GM12878 (cell line): ENCODE results near the gene WWC2. TPM values are rescaled to one million over a fixed set of nuclear protein-coding genes. Genes with fewer than 3 reads are reported as not detected.
"Not testable (repeated sequence)": the region's sequence is repeated elsewhere in the genome, so short reads cannot be mapped to it uniquely, and the experiment has no call there.

Experiments
- ATAC-seq: fragments of 200-7000 bp; cut with Tn5 transposase; 3 replicates; pipeline ENCODE4 v1.9.1; 2020; ENCODE audit warnings: mild to moderate bottlenecking, moderate library complexity
- BruUV-seq: library from RNA; stranded (reverse); fragments of 400-500 nt; replicated peaks from 2 replicates; lab custom pipeline; 2021; lab: Mats Ljungman, UMichigan
- CTCF ChIA-PET: fragments of 300-600 bp; sonication (Branson Sonifier 250); formaldehyde crosslinking; extraction: SDS; loops from one replicate; lab custom pipeline; 2021; ENCODE audit warnings: inconsistent platforms; lab: Yijun Ruan, JAX
- POLR2A ChIA-PET: fragments of 350-600 bp; formaldehyde crosslinking; extraction: SDS; loops from one replicate; lab custom pipeline; 2021; ENCODE audit warnings: inconsistent platforms; lab: Charles Lee
- RAD21 ChIA-PET: fragments of 300-600 bp; sonication (Branson Sonifier 250); formaldehyde crosslinking; loops from one replicate; lab custom pipeline; 2023; ENCODE audit warnings: antibody characterized with exemption; ENCODE audit not compliant: unreplicated experiment; lab: Charles Lee
- SMC1A ChIA-PET: fragments of 300-600 bp; sonication (Branson Sonifier 250); formaldehyde crosslinking; loops from one replicate; lab custom pipeline; 2023; ENCODE audit not compliant: unreplicated experiment, uncharacterized antibody; lab: Charles Lee
- DNase-seq: peaks from one replicate; pipeline ENCODE4 v3.0.0-alpha.2; 2011; ENCODE audit warnings: low read depth, low spot score
- FAIRE-seq: peaks from 3 replicates; lab custom pipeline; 2011; peaks lifted over from hg19 to GRCh38; lab: Jason Lieb, UNC
- H2AFZ ChIP-seq: 2 replicates; pipeline ENCODE4 v1.6.0; 2011; ENCODE audit warnings: low read depth, low read length, control low read depth; ENCODE audit not compliant: control insufficient read depth
- H3K27ac ChIP-seq: 2 replicates; pipeline ENCODE4 v1.5.1; 2011; ENCODE audit warnings: control low read depth; ENCODE audit not compliant: control insufficient read depth, insufficient read depth
- H3K27me3 ChIP-seq, 2 experiments: replicated peaks in 1 of 2; 2 replicates each; pipeline versions ENCODE4 v1.6.0 to v1.6.1; 2011; ENCODE audit warnings: low read length in 1 of 2; ENCODE audit not compliant: control insufficient read depth in 2 of 2, insufficient read depth in 2 of 2
- H3K36me3 ChIP-seq, 2 experiments: 2 replicates each; pipeline ENCODE4 v1.5.1; 2011; ENCODE audit warnings: low read length in 1 of 2; ENCODE audit not compliant: control insufficient read depth in 2 of 2, insufficient read depth in 2 of 2
- H3K4me1 ChIP-seq: 2 replicates; pipeline ENCODE4 v1.6.1; 2011; ENCODE audit warnings: mild to moderate bottlenecking, low read length, moderate library complexity, mixed read lengths; ENCODE audit not compliant: control insufficient read depth, insufficient read depth
- H3K4me2 ChIP-seq: 2 replicates; pipeline ENCODE4 v1.6.0; 2011; ENCODE audit warnings: control low read depth; ENCODE audit not compliant: control insufficient read depth, insufficient read depth
- H3K4me3 ChIP-seq: fragments of 200-600 bp; sonication (generic); 2 replicates; pipeline ENCODE4 v1.5.1; 2016
- H3K79me2 ChIP-seq: 2 replicates; pipeline ENCODE4 v1.6.0; 2011; ENCODE audit warnings: low read length; ENCODE audit not compliant: control insufficient read depth, insufficient read depth
- H3K9ac ChIP-seq: 2 replicates; pipeline ENCODE4 v1.8.0; 2011; ENCODE audit warnings: low read length, control low read depth, mixed read lengths; ENCODE audit not compliant: control insufficient read depth, insufficient read depth
- H3K9me3 ChIP-seq: replicated peaks from 3 replicates; pipeline ENCODE4 v1.5.1; 2011; ENCODE audit warnings: mild to moderate bottlenecking, low read length; ENCODE audit not compliant: control insufficient read depth, insufficient read depth
- H4K20me1 ChIP-seq: 2 replicates; pipeline ENCODE4 v1.6.0; 2011; ENCODE audit not compliant: control insufficient read depth, insufficient read depth
- CEBPB ChIP-seq, 2 experiments: fragments of 150-350 bp in 1 of 2; IDR thresholded peaks; 2 replicates each; pipeline ENCODE4 v1.6.1; 2012 to 2014; ENCODE audit warnings: low read depth in 2 of 2, low read length in 2 of 2, borderline replicate concordance in 1 of 2, inconsistent platforms in 1 of 2
- HDGF ChIP-seq: fragments of 450-650 bp; IDR thresholded peaks from 2 replicates; pipeline ENCODE4 v1.6.1; 2016; ENCODE audit warnings: antibody characterized with exemption
- KDM1A ChIP-seq: fragments of 200-600 bp; sonication (generic); IDR thresholded peaks from 2 replicates; pipeline ENCODE4 v1.6.1; 2016; ENCODE audit warnings: borderline replicate concordance
- KLF5 ChIP-seq: fragments of 450-650 bp; IDR thresholded peaks from 2 replicates; pipeline ENCODE4 v1.6.1; 2014; ENCODE audit warnings: mild to moderate bottlenecking; ENCODE audit not compliant: partially characterized antibody
- SREBF1 ChIP-seq: IDR thresholded peaks from 2 replicates; pipeline ENCODE4 v1.6.1; 2012; ENCODE audit warnings: mild to moderate bottlenecking, low read length
- STAT3 ChIP-seq: IDR thresholded peaks from 2 replicates; pipeline ENCODE4 v1.6.1; 2011; ENCODE audit warnings: low read depth, low read length, improper control_type of control experiment
- WRNIP1 ChIP-seq: IDR thresholded peaks from 2 replicates; pipeline ENCODE4 v1.6.1; 2011; ENCODE audit warnings: low read depth, low read length, improper control_type of control experiment, borderline replicate concordance
- WGBS: methylation state at CpG from one replicate; pipeline ENCODE4 v1.1.6; 2016; ENCODE audit warnings: low lambda C conversion rate; ENCODE audit not compliant: insufficient replicate concordance, insufficient coverage; ENCODE audit errors: missing lambda C conversion rate; 5-methylcytosine and 5-hydroxymethylcytosine counted together
- in situ Hi-C: fragments of 300-500 bp; cut with MboI; formaldehyde crosslinking; loops from 9 replicates; pipeline ENCODE4 v1.14.3; 2018; ENCODE audit warnings: mixed read lengths
- intact Hi-C: fragments of 100-400 bp; cut with micrococcal nuclease; formaldehyde crosslinking; loops from one replicate; pipeline ENCODE4 v1.14.2; 2022; ENCODE audit not compliant: unreplicated experiment
- polyA plus RNA-seq, 11 experiments: library from polyadenylated mRNA; depleted of rRNA in 4 of 11; unstranded in 6 of 11; stranded (reverse) in 5 of 11; fragments of >200 nt; fragmentation: Nextera tagmentation in 4 of 11; fragmentation: Illumina TruSeq in 1 of 11; extraction: Ambion mirVana in 4 of 11; extraction: Trizol in 1 of 11; gene quantifications; 1 replicate in 1 of 11; 2 replicates in 10 of 11; pipeline versions ENCODE4 v1.2.1 to v1.2.3, GENCODE V29; 2011 to 2016; ENCODE audit warnings: inconsistent platforms in 2 of 11, missing spikeins in 2 of 11, low read depth in 1 of 11
- total RNA-seq, 4 experiments: library from RNA; depleted of rRNA in 3 of 4; stranded (reverse); fragments of >200 nt in 3 of 4; fragmentation: Illumina TruSeq in 1 of 4; extraction: Trizol in 1 of 4; gene quantifications; 2 replicates each; pipeline versions ENCODE4 v1.2.1 to v1.2.3, GENCODE V29; 2013 to 2021
- TF ChIP-seq, protein P1 (sequence below): IDR thresholded peaks from 2 replicates; pipeline ENCODE4 v1.6.1; 2011; ENCODE audit warnings: low read depth, mild to moderate bottlenecking, low read length, moderate library complexity, borderline replicate concordance; ENCODE audit errors: extremely low read depth
- TF ChIP-seq, protein P2 (sequence below): fragments of 150-350 bp; IDR thresholded peaks from 2 replicates; pipeline ENCODE4 v1.6.1; 2014; ENCODE audit warnings: mild to moderate bottlenecking, low read depth, low read length
- TF ChIP-seq, protein P3 (sequence below): fragments of 450-650 bp; IDR thresholded peaks from 2 replicates; pipeline ENCODE4 v1.6.1; 2018; ENCODE audit warnings: borderline replicate concordance, mild to moderate bottlenecking; ENCODE audit not compliant: partially characterized antibody

WWC2 gene
- total and polyA plus RNA-seq, 10 of the 15 experiments (the other 5 are each of a cell fraction or from before 2014, with no cell fraction given) = 0.02 to 0.72 (median 0.06) TPM; not detected in 3

DNA sequence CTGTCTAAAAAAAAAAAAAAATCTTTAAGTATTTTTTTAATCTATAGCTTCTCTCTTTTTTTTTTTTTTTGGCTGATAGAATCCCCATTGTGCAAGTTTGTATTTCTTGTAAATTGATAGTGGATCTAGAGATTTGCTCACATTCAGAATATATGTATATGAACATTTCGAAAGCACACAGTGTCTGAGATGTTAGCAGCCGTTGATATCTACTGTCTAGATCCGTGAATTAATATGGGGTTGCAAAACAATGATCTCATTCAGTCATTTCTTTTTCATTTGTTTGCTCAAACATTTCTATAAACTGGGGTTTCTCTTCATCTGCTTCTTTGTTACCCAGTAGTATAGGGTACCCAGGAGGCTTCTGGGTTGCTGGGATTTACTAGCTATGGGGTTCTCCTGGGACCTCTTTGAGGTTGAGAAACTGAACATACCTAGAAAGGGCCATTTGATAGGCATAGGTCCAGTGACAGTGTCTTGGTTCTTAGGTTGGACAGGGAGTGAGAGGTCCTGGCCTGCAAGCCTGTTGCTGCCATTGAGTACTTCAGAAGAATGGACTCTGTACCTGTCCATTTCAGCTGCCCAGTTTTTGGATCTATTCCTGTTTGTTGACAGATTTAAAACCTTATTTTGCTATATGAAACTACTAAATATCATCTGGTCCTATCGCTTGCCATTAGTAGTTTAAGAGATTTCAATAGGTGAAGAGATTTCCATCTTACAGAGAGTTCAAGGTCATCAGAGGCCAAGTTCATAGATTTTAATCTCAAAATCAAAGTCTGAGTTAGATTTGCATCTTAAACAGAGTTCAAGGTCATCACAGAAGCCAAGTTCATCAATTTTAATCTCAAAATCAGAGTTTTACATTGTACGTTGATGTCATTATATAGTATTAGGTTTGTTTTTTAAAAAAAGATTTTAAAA, 50.8 kb downstream of the WWC2 start:
- H2AFZ ChIP-seq = no peak overlapping the region
- no peaks in the 10 kb centered on the region for H3K4me1 ChIP-seq
- no peak overlapping the region for H3K4me2 ChIP-seq
- in situ Hi-C loops = no loop called here
- FAIRE-seq = no peak
- H3K27me3 ChIP-seq = peaks cover 0 to 2% of the 10 kb centered on the region in 2 experiments; a peak in 1 of 4 replicates
- no peak overlapping the region for H3K27ac ChIP-seq
- ChIA-PET CTCF (no interaction called here), SMC1A (no interaction called here), POLR2A (no interaction called here), RAD21 (no interaction called here)
- TF ChIP-seq KLF5 (no peak), CEBPB (IDR thresholded peaks at IDR 0.05; ENCODE audit: borderline replicate concordance in 1 of 2, low read depth in 2 of 2, low read length in 2 of 2) (no peak), STAT3 (no peak), WRNIP1 (no peak), SREBF1 (no peak), KDM1A (no peak), HDGF (no peak)
- TF ChIP-seq, protein P1, sequence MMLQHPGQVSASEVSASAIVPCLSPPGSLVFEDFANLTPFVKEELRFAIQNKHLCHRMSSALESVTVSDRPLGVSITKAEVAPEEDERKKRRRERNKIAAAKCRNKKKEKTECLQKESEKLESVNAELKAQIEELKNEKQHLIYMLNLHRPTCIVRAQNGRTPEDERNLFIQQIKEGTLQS = no peak
- TF ChIP-seq, protein P2, sequence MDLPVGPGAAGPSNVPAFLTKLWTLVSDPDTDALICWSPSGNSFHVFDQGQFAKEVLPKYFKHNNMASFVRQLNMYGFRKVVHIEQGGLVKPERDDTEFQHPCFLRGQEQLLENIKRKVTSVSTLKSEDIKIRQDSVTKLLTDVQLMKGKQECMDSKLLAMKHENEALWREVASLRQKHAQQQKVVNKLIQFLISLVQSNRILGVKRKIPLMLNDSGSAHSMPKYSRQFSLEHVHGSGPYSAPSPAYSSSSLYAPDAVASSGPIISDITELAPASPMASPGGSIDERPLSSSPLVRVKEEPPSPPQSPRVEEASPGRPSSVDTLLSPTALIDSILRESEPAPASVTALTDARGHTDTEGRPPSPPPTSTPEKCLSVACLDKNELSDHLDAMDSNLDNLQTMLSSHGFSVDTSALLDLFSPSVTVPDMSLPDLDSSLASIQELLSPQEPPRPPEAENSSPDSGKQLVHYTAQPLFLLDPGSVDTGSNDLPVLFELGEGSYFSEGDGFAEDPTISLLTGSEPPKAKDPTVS = no peak
- TF ChIP-seq, protein P3, sequence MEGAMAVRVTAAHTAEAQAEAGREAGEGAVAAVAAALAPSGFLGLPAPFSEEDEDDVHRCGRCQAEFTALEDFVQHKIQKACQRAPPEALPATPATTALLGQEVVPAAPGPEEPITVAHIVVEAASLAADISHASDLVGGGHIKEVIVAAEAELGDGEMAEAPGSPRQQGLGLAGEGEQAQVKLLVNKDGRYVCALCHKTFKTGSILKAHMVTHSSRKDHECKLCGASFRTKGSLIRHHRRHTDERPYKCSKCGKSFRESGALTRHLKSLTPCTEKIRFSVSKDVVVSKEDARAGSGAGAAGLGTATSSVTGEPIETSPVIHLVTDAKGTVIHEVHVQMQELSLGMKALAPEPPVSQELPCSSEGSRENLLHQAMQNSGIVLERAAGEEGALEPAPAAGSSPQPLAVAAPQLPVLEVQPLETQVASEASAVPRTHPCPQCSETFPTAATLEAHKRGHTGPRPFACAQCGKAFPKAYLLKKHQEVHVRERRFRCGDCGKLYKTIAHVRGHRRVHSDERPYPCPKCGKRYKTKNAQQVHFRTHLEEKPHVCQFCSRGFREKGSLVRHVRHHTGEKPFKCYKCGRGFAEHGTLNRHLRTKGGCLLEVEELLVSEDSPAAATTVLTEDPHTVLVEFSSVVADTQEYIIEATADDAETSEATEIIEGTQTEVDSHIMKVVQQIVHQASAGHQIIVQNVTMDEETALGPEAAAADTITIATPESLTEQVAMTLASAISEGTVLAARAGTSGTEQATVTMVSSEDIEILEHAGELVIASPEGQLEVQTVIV = no peak
- ATAC-seq = no peak
- intact Hi-C loops = no loop called here
- DNase-seq = no peak
- H3K4me3 ChIP-seq = no peak overlapping the region
- no peaks in the 10 kb centered on the region for H3K79me2 ChIP-seq
- BruUV-seq = no TSS peak
- H3K36me3 ChIP-seq = no peaks in the 10 kb centered on the region
- 25% methylated on average over 5 of the region's 5 CpGs for WGBS
- no peaks in the 10 kb centered on the region for H4K20me1 ChIP-seq
- no peak overlapping the region for H3K9ac ChIP-seq
- H3K9me3 ChIP-seq = no peaks in the 10 kb centered on the region

DNA sequence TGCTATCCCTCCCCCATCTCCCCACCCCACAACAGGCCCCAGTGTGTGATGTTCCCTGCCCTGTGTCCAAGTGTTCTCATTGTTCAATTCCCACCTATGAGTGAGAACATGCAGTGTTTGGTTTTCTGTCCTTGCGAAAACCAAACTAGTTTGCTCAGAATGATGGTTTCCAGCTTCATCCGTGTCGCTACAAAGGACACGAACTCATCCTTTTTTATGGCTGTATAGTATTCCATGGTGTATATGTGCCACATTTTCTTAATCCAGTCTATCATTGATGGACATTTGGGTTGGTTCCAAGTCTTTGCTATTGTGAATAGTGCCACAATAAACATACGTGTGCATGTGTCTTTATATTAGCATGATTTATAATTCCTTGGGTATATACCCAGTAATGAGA, 51.6 kb downstream of the WWC2 start:
- POLR2A ChIA-PET, H3K79me2 ChIP-seq, intact Hi-C loops, H3K4me2 ChIP-seq, H3K36me3 ChIP-seq, CTCF ChIA-PET, RAD21 ChIA-PET, DNase-seq, H3K4me1 ChIP-seq, SMC1A ChIA-PET, H2AFZ ChIP-seq, in situ Hi-C loops, H3K27ac ChIP-seq, H4K20me1 ChIP-seq, BruUV-seq, H3K27me3 ChIP-seq, H3K9ac ChIP-seq, H3K4me3 ChIP-seq, H3K9me3 ChIP-seq, FAIRE-seq, ATAC-seq: not testable (repeated sequence)
- 63% methylated on average over 5 of the region's 5 CpGs for WGBS
